ENCODE measurements around the gene GLI3.

- TF ChIP-seq, protein P1, sequence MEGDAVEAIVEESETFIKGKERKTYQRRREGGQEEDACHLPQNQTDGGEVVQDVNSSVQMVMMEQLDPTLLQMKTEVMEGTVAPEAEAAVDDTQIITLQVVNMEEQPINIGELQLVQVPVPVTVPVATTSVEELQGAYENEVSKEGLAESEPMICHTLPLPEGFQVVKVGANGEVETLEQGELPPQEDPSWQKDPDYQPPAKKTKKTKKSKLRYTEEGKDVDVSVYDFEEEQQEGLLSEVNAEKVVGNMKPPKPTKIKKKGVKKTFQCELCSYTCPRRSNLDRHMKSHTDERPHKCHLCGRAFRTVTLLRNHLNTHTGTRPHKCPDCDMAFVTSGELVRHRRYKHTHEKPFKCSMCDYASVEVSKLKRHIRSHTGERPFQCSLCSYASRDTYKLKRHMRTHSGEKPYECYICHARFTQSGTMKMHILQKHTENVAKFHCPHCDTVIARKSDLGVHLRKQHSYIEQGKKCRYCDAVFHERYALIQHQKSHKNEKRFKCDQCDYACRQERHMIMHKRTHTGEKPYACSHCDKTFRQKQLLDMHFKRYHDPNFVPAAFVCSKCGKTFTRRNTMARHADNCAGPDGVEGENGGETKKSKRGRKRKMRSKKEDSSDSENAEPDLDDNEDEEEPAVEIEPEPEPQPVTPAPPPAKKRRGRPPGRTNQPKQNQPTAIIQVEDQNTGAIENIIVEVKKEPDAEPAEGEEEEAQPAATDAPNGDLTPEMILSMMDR (IDR thresholded peaks at IDR 0.05; ENCODE audit: insufficient read depth, low read depth, low read length): no peak
- TF ChIP-seq EZH2 (IDR thresholded peaks at IDR 0.05; ENCODE audit: insufficient read depth, low read length): no peak
Measured at GRCh38 chr7:42065015-42065414, 172.0 kb downstream of the GLI3 start.
